K562 (cell line): ENCODE data around the gene CLTC. TPM values are rescaled to one million over a fixed set of nuclear protein-coding genes. Genes with fewer than 3 reads are reported as not detected.

Experiments used
- ATF7 ChIP-seq: fragments of 450-650 bp; IDR thresholded peaks from 2 replicates; pipeline ENCODE4 v1.7.1; 2014; ENCODE audit warnings: mild to moderate bottlenecking, moderate library complexity
- CHD4 ChIP-seq: fragments of 200-600 bp; sonication (generic); IDR thresholded peaks from 3 replicates; pipeline ENCODE4 v1.6.1; 2012; ENCODE audit warnings: low read depth, mild to moderate bottlenecking, mixed read lengths, low read length, inconsistent platforms; ENCODE audit not compliant: insufficient read depth, insufficient replicate concordance, poor library complexity, severe bottlenecking
- DIDO1 ChIP-seq: fragments of 450-650 bp; IDR thresholded peaks from 2 replicates; pipeline ENCODE4 v1.6.1; 2016; ENCODE audit warnings: low read depth, missing biosample characterization, missing genetic modification characterization
- KDM1A ChIP-seq, 2 experiments: fragments of 450-650 bp; IDR thresholded peaks; 2 replicates each; pipeline ENCODE4 v1.6.1; 2016; ENCODE audit warnings: mild to moderate bottlenecking in 2 of 2
- LCOR ChIP-seq: sonication (generic); formaldehyde crosslinking; IDR thresholded peaks from 2 replicates; pipeline ENCODE4 v1.8.0; 2022; ENCODE audit warnings: mild to moderate bottlenecking, missing genetic modification reagents
- MEF2D ChIP-seq: conservative IDR thresholded peaks from 2 replicates; pipeline ENCODE4 v1.6.1; 2016; ENCODE audit warnings: low read depth, missing genetic modification characterization, missing compliant biosample characterization
- NRF1 ChIP-seq, 2 experiments: fragments of 450-650 bp; IDR thresholded peaks in 1 of 2; conservative IDR thresholded peaks in 1 of 2; 2 replicates each; pipeline ENCODE4 v1.6.1; 2014; ENCODE audit warnings: mild to moderate bottlenecking in 2 of 2
- RBM34 ChIP-seq: fragments of 200-400 bp; formaldehyde crosslinking; IDR thresholded peaks from 2 replicates; pipeline ENCODE4 v1.6.1; 2018; ENCODE audit warnings: low read length, borderline replicate concordance; ENCODE audit not compliant: insufficient read depth
- SMAD4 ChIP-seq: fragments of 250-450 bp; sonication (Bioruptor Pico); conservative IDR thresholded peaks from 2 replicates; pipeline ENCODE4 v1.8.0; 2021; ENCODE audit warnings: inconsistent platforms, mild to moderate bottlenecking, moderate library complexity
- SMARCC2 ChIP-seq: fragments of 450-650 bp; IDR thresholded peaks from 2 replicates; pipeline ENCODE4 v1.6.1; 2017; ENCODE audit warnings: antibody characterized with exemption, moderate library complexity, mild to moderate bottlenecking, low read depth
- SNAPC5 ChIP-seq: fragments of 250-450 bp; sonication (Bioruptor Pico); IDR thresholded peaks from 2 replicates; pipeline ENCODE4 v1.8.0; 2021; ENCODE audit warnings: moderate library complexity, mild to moderate bottlenecking, inconsistent platforms
- TCF7L2 ChIP-seq: fragments of 150-350 bp; IDR thresholded peaks from 2 replicates; pipeline ENCODE4 v1.6.1; 2016; ENCODE audit warnings: low read depth, mild to moderate bottlenecking, low read length, moderate library complexity
- TFE3 ChIP-seq: fragments of 450-650 bp; formaldehyde crosslinking; IDR thresholded peaks from 2 replicates; pipeline ENCODE4 v1.4.0; 2020; ENCODE audit warnings: mild to moderate bottlenecking, mixed read lengths
- TRIM24 ChIP-seq, 2 experiments: fragments of 450-650 bp; IDR thresholded peaks; 2 replicates each; pipeline ENCODE4 v1.6.1; 2016
- TSC22D4 ChIP-seq: fragments of 450-650 bp; IDR thresholded peaks from 2 replicates; pipeline ENCODE4 v1.6.1; 2016; ENCODE audit warnings: missing genetic modification characterization, missing biosample characterization, control low read depth
- XRCC3 ChIP-seq: fragments of 450-650 bp; IDR thresholded peaks from 2 replicates; pipeline ENCODE4 v1.6.1; 2017; ENCODE audit warnings: mild to moderate bottlenecking, moderate library complexity
- ZNF165 ChIP-seq: fragments of 250-450 bp; sonication (Bioruptor Pico); IDR thresholded peaks from 2 replicates; pipeline ENCODE4 v1.4.0; 2020; ENCODE audit warnings: borderline replicate concordance
- ZSCAN29 ChIP-seq: fragments of 450-650 bp; IDR thresholded peaks from 2 replicates; pipeline ENCODE4 v1.6.1; 2017
- polyA plus RNA-seq, 8 experiments: library from polyadenylated mRNA; depleted of rRNA in 4 of 8; stranded (reverse) in 5 of 8; unstranded in 3 of 8; fragments of >200 nt; fragmentation: Nextera tagmentation in 2 of 8; fragmentation: Illumina TruSeq in 1 of 8; extraction: Ambion mirVana in 2 of 8; extraction: Trizol in 1 of 8; gene quantifications; 2 replicates each; pipeline versions ENCODE4 v1.2.1 to v1.2.3, GENCODE V29; 2011 to 2014; ENCODE audit warnings: inconsistent platforms in 1 of 8, missing spikeins in 1 of 8
- total RNA-seq, 7 experiments: library from RNA; depleted of rRNA in 6 of 7; stranded (reverse); fragments of >200 nt in 6 of 7; fragmentation: Illumina TruSeq in 2 of 7; extraction: Trizol in 2 of 7; gene quantifications; 2 replicates each; pipeline versions ENCODE4 v1.2.1 to v1.2.3, GENCODE V29; 2011 to 2021; ENCODE audit warnings: low replicate concordance in 1 of 7
- TF ChIP-seq, protein P1 (sequence below): fragments of 250-450 bp; sonication (Bioruptor Pico); IDR thresholded peaks from 2 replicates; pipeline ENCODE4 v1.4.0; 2020; ENCODE audit warnings: mild to moderate bottlenecking
- TF ChIP-seq, protein P2 (sequence below): fragments of 250-450 bp; sonication (Bioruptor Pico); IDR thresholded peaks from 2 replicates; pipeline ENCODE4 v1.4.0; 2020; ENCODE audit warnings: mild to moderate bottlenecking, moderate library complexity
- TF ChIP-seq, protein P3 (sequence below): fragments of 450-650 bp; formaldehyde crosslinking; IDR thresholded peaks from 2 replicates; pipeline ENCODE4 v1.4.0; 2022; ENCODE audit warnings: missing genetic modification characterization

The CLTC gene
- total and polyA plus RNA-seq, 9 of the 15 experiments (the other 6 are each of a cell fraction or from before 2014, with no cell fraction given), result 115 to 267 (median 174) TPM

GRCh38 chr17:59696682-59697277, 77.1 kb downstream of the CLTC start (continued):
- TF ChIP-seq, protein P1, sequence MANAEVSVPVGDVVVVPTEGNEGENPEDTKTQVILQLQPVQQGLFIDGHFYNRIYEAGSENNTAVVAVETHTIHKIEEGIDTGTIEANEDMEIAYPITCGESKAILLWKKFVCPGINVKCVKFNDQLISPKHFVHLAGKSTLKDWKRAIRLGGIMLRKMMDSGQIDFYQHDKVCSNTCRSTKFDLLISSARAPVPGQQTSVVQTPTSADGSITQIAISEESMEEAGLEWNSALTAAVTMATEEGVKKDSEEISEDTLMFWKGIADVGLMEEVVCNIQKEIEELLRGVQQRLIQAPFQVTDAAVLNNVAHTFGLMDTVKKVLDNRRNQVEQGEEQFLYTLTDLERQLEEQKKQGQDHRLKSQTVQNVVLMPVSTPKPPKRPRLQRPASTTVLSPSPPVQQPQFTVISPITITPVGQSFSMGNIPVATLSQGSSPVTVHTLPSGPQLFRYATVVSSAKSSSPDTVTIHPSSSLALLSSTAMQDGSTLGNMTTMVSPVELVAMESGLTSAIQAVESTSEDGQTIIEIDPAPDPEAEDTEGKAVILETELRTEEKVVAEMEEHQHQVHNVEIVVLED (CRISPR knock-in tag), result no peak
- TF ChIP-seq MEF2D (tag) (no peak), XRCC3 (no peak), CHD4 (no peak), NRF1 (conservative IDR thresholded peaks at IDR 0.05 in 1 of 2, IDR thresholded peaks at IDR 0.05 in 1 of 2) (no peak), LCOR (CRISPR knock-in tag) (no peak), RBM34 (no peak), SNAPC5 (CRISPR knock-in tag) (no peak), SMARCC2 (no peak), TSC22D4 (no peak), TRIM24 (IDR thresholded peaks at IDR 0.05) (no peak), TFE3 (CRISPR knock-in tag) (no peak), KDM1A (IDR thresholded peaks at IDR 0.05) (peak; percentile 32 to 54; a peak in 2 of 4 replicates), ZSCAN29 (no peak), ZNF165 (CRISPR knock-in tag) (no peak), TCF7L2 (no peak), SMAD4 (CRISPR knock-in tag) (no peak; the same call in 1 of the 2 replicates), ATF7 (no peak), DIDO1 (tag) (no peak)
- TF ChIP-seq, protein P2, sequence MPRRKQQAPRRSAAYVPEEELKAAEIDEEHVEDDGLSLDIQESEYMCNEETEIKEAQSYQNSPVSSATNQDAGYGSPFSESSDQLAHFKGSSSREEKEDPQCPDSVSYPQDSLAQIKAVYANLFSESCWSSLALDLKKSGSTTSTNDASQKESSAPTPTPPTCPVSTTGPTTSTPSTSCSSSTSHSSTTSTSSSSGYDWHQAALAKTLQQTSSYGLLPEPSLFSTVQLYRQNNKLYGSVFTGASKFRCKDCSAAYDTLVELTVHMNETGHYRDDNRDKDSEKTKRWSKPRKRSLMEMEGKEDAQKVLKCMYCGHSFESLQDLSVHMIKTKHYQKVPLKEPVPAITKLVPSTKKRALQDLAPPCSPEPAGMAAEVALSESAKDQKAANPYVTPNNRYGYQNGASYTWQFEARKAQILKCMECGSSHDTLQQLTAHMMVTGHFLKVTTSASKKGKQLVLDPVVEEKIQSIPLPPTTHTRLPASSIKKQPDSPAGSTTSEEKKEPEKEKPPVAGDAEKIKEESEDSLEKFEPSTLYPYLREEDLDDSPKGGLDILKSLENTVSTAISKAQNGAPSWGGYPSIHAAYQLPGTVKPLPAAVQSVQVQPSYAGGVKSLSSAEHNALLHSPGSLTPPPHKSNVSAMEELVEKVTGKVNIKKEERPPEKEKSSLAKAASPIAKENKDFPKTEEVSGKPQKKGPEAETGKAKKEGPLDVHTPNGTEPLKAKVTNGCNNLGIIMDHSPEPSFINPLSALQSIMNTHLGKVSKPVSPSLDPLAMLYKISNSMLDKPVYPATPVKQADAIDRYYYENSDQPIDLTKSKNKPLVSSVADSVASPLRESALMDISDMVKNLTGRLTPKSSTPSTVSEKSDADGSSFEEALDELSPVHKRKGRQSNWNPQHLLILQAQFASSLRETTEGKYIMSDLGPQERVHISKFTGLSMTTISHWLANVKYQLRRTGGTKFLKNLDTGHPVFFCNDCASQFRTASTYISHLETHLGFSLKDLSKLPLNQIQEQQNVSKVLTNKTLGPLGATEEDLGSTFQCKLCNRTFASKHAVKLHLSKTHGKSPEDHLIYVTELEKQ (CRISPR knock-in tag), result no peak
- TF ChIP-seq, protein P3, sequence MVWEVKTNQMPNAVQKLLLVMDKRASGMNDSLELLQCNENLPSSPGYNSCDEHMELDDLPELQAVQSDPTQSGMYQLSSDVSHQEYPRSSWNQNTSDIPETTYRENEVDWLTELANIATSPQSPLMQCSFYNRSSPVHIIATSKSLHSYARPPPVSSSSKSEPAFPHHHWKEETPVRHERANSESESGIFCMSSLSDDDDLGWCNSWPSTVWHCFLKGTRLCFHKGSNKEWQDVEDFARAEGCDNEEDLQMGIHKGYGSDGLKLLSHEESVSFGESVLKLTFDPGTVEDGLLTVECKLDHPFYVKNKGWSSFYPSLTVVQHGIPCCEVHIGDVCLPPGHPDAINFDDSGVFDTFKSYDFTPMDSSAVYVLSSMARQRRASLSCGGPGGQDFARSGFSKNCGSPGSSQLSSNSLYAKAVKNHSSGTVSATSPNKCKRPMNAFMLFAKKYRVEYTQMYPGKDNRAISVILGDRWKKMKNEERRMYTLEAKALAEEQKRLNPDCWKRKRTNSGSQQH (CRISPR knock-in tag), result 0 out of 2 replicates have a peak, but pooled peaks have one; percentile 12
